ENCODE results near the gene SIGLEC5.
"Not testable (repeated sequence)": the region's sequence is repeated elsewhere in the genome, so short reads cannot be mapped to it uniquely, and the experiment has no call there.

Gene SIGLEC5

DNA sequence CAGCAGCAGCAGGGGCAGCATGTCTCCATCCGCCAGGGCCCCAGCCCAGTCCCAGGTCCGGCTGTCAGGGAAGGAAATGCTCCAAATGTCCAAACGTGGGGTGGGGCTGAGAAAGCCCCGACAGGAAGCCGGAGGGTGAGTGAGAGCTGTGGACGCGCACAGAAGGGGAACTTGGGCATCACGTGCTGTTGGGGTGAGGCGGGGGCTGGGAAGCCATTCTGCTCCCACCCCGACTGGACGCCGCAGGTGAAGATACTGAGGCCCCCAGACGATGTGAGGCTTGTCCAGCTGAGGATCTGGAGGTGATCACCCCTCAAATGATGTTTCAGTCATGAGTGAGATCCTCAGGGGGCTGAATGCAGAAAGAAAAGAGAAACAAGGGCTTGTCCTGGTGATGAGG is at the start of gene SIGLEC5:
SIGLEC5 (minus strand) TSS at position 87 of the 400 bp plus-strand sequence; CDS start at position 21, 66 bp downstream.
- DNase-seq: not testable (repeated sequence)

GRCh38 chr19:51676566-51677083 is 46.4 kb upstream of the SIGLEC5 start:
- DNase-seq: no peak

- DNase-seq: peak; percentile 55
These were observed 45.8 kb upstream of the SIGLEC5 start for GRCh38 chr19:51675911-51676565.

GRCh38 chr19:51668216-51668615 is 38.0 kb upstream of the SIGLEC5 start:
- no peak for DNase-seq

- DNase-seq: no peak
These were observed 34.8 kb upstream of the SIGLEC5 start for GRCh38 chr19:51664997-51665396.

GRCh38 chr19:51664131-51664530 is 33.9 kb upstream of the SIGLEC5 start:
- no peak for DNase-seq

- no peak for DNase-seq
These were observed 33.4 kb upstream of the SIGLEC5 start for GRCh38 chr19:51663650-51664049.

DNA sequence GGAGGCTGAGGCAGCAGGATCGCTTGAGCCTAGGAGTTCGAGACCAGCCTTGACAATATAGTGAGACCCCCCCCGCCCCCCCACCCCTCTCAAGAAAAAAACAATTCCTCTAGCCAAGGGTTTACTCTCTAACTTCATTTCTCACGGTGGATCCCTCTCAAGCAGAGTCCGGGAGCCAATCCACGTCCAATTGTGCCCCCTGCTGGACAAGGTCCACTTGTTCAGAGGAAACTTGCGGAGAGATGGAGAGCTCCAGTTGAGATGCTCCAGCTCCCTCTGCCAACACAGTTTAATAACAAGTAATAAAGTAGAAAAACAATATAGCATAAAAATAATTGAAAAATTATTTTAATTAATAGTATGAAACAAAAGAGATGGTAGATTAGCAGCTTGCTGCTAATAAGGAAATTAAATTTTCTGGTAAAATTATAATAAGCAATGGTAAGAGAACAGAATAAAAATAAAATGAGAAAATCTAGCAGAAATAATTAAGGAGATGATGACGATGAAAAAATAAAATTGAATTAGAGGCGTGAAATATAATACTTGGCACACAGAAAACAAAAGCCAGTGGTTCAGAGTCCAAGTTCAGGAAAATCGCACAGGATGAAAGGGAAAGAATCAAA is 30.9 kb upstream of the SIGLEC5 start:
- DNase-seq: peak; percentile 84

DNA sequence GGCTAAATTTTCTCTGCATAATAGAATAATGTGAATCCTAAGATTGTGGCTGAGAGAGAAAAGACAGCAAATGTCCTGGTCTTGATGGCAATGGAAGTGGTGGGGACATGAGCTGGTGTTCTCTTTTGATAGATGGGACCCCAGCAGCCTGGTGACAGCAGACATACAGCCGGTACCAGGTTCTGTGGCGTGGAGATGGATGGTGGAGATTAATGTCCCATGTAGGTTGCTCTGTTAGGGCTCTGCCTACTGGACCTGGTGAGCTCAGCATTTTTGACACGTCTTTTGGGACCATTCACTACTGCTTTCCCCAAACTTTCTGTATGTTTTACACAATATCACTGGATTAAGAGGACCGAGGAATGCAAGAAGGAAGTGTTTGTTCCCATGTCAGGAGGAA is 24.6 kb upstream of the SIGLEC5 start:
- no peak for DNase-seq

DNA sequence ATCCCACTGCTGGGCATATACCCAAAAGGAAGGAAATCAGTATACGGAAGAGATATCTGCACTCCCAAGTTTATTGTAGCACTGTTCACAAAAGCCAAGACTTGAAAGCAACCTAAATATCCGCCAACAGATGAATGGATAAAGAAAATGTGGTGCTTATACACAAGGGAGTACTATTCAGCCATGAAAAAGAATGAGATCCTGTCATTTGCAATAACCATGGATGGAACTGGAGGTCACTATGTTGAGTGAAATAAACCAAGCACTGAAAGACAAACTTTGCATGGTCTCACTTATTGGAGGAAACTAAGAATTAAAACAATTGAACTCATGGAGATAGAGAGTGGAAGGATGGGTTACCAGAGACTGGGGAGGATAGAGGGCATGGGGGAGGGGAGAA is 23.0 kb upstream of the SIGLEC5 start:
- no peak for DNase-seq

- no peak for DNase-seq
These were observed 22.1 kb upstream of the SIGLEC5 start for GRCh38 chr19:51652266-51652665.

DNA sequence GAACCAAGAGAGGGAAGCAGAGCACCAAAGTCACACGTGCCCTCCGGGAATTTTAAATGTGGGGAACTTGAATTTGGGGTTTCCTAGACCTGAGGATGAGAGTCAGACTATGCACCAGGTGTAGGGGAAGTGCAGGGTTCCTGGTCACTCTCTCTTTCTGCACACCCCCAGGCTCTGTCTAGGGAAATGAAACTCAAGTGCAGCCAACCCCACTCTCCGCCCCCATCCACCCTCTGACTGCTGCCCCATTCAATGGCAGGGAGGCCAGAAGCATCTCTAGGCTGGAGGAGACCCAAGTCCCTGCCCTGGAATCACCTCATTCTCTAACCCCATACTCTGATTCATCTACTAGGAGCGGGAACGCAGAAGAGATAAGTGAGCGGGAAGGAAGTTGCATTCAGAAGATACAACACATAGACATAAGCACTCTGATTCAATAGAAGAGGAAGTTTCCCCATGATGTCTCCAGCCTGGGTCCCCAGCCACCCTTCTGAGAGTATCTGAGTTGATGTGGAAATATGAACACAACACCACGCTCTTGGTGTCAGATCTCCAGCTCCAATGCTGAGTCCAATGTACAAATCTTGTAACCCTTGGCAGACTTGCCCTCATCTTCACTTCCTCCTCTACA is 21.1 kb upstream of the SIGLEC5 start:
- peak; percentile 6 for DNase-seq

GRCh38 chr19:51647318-51647717 is 17.1 kb upstream of the SIGLEC5 start:
- no peak for DNase-seq

DNA sequence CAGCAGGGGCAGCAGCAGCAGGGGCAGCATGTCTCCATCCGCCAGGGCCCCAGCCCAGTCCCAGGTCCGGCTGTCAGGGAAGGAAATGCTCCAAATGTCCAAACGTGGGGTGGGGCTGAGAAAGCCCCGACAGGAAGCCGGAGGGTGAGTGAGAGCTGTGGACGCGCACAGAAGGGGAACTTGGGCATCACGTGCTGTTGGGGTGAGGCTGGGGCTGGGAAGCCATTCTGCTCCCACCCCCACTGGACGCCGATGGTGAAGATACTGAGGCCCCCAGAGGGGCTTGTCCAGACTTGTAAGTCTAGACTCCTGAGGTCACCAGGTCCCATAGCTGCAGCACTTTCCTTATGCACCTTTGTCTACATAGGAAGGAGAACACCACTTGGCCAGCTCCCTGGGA is 16.5 kb upstream of the SIGLEC5 start, which contains the start of gene SIGLEC14:
SIGLEC14 (minus strand) TSS at position 96 of the 400 bp plus-strand sequence; CDS start at position 30, 66 bp downstream.
- DNase-seq: not testable (repeated sequence)

- DNase-seq: no peak
These were observed 14.6 kb upstream of the SIGLEC5 start for GRCh38 chr19:51644636-51645271.

GRCh38 chr19:51641648-51642047 is 11.4 kb upstream of the SIGLEC5 start:
- DNase-seq: no peak

- DNase-seq: no peak
These were observed 10.2 kb upstream of the SIGLEC5 start for GRCh38 chr19:51640386-51640785.

DNA sequence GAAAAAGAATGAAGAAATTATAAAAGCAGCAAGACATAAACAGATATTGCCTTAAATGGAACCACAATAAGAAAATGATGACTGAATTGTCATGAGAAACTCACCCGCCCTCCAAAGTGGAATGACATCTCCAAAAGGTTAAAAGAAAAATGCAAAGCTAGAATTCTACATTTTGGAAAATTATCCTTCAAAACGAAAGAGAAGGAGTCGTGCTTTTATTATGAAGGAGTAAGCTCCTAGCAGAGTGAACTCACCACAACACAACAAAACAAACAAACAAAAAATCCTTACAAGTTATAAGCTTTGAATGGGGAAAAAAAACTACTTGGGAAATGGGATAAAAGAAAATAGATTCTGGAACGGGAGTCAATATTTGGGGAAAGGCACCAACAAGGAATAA is 9.7 kb upstream of the SIGLEC5 start:
- no peak for DNase-seq

DNA sequence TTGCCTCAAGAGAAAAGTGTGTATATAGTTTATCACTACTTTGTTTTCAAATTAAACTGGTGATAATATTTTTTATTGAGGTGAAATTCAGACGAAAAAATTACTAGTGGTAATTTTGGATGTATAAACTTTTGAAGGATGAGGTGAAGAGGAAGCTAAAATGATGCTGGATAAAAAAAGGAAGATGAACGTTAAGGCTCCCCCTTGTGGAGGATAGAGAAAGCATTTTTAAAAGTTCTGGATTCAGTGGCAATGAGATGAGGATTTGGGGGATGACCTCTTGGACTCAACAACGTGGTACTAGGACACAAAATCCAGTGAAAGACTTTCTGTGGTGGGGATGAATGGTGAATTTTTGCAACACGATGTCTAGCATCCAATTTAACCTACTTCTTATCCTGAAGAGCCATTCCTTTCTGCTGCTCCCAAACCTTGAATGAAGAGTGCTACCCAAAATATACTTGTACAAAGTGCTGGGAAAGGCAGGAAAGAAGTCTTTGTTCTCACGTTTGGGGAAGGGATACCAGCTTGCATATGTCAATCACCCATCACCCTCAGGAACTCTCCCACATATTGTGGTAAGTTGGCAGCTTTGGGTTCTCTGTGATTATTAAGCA is 7.3 kb upstream of the SIGLEC5 start:
- DNase-seq: peak; percentile 64

DNA sequence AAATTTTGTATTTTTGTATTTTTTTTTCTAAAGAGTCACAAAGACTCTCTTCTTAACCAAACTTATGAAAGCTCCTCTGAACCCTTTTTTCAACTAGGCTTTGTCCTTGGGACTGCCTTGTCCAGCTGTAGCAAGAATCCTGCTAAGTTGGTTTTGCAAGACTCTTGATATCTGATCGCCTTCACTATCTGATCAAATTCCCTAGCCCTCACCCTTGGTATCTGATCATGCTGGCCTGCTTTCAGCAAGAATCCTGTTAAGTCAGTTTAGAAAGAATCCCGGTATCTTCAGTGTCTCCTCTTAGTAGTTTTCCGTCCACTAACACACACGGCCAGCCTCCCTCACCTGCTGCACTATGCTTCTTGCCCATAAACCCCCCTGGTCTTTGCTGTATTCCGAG is 1.9 kb upstream of the SIGLEC5 start:
- DNase-seq: no peak

GRCh38 chr19:51628153-51628939 is 1.9 kb downstream of the SIGLEC5 start:
- DNase-seq: no peak

DNA sequence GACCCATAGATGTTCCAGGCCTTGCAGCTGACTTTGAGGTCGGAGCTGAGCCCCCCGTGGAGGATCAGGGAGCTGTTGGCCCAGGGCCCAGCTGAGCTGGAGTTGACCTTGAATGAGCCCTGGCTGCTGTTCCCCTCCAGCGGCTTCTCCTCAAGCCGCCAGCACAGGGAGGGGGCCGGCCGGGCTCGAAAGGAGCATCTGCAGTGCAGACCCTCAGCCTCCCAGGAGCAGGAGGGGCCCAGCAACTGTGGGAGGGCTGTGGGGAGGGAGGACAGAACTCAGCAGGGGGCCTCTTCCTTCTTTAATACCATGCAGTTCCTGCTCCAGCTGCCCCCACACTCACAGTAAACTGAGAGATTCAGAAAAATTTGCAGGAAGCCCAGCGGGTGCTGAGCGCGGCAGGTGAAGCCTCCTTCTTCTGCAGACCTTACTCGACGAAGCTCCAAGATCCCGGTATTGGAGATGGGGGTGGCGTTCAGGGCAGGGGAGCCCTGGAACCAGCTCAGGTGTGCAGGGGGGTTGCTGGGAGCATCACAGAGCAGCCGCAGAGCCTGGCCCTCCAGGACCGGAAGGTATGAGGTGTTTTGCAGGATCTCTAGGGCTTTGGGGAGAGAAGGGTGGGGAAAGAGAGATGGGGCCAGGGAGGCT is 2.6 kb downstream of the SIGLEC5 start:
- DNase-seq: no peak

Data from hematopoietic multipotent progenitor cell treated with erythropoietin and hydrocortisone succinate and interleukin-3 and kit ligand, for 8 days (in vitro differentiated cells).